CD14-positive monocyte (primary cell): ENCODE measurements around the gene GRIN3B. TPM values are rescaled to one million over a fixed set of nuclear protein-coding genes. Genes with fewer than 3 reads are reported as not detected.

Experiments used
- DNase-seq, 3 donors: peaks; one replicate each; pipeline ENCODE4 v3.0.0-alpha.2; 2011 to 2022
- H2AFZ ChIP-seq: 2 replicates; pipeline ENCODE4 v1.6.0; 2012; ENCODE audit warnings: mild to moderate bottlenecking, low read depth, low read length, inconsistent platforms; ENCODE audit not compliant: insufficient read depth, poor library complexity, severe bottlenecking
- H3K27ac ChIP-seq, 2 donors: 1 replicate in 1 of 2; 2 replicates in 1 of 2; pipeline ENCODE4 v1.5.1; 2012 to 2013; ENCODE audit warnings: low read length in 2 of 2, control low read depth in 1 of 2, inconsistent platforms in 1 of 2, low read depth in 1 of 2, mild to moderate bottlenecking in 1 of 2
- H3K27me3 ChIP-seq, 2 donors: one replicate each; pipeline versions ENCODE4 v1.6.0 to v1.6.1; 2011 to 2013; ENCODE audit warnings: low read length in 2 of 2; ENCODE audit not compliant: control insufficient read depth in 2 of 2, insufficient read depth in 2 of 2
- H3K36me3 ChIP-seq, 2 donors: replicated peaks in 1 of 2; 1 replicate in 1 of 2; 2 replicates in 1 of 2; pipeline versions ENCODE4 v1.5.1 to v1.6.1; 2012 to 2013; ENCODE audit warnings: low read length in 2 of 2, control low read depth in 1 of 2, inconsistent platforms in 1 of 2, mild to moderate bottlenecking in 1 of 2; ENCODE audit not compliant: insufficient read depth in 2 of 2, control insufficient read depth in 1 of 2
- H3K4me1 ChIP-seq, 2 donors: 1 replicate in 1 of 2; 2 replicates in 1 of 2; pipeline versions ENCODE4 v1.5.1 to v1.6.1; 2012 to 2013; ENCODE audit warnings: low read length in 2 of 2, control low read depth in 1 of 2, inconsistent platforms in 1 of 2, mild to moderate bottlenecking in 1 of 2, moderate library complexity in 1 of 2; ENCODE audit not compliant: insufficient read depth in 2 of 2, control insufficient read depth in 1 of 2
- H3K4me2 ChIP-seq: replicated peaks from 2 replicates; pipeline ENCODE3; 2012; ENCODE audit warnings: low read length, moderate library complexity, mild to moderate bottlenecking; ENCODE audit not compliant: poor library complexity, severe bottlenecking; ENCODE audit errors: extremely low read depth
- H3K4me3 ChIP-seq, 3 experiments: fragments of 200-600 bp in 1 of 3; sonication (generic) in 1 of 3; replicated peaks in 1 of 3; 1 replicate in 2 of 3; 2 replicates in 1 of 3; pipeline ENCODE4 v1.5.1; 2011 to 2013; ENCODE audit warnings: low read length in 3 of 3, mild to moderate bottlenecking in 3 of 3, control low read depth in 2 of 3, low read depth in 2 of 3, inconsistent platforms in 1 of 3, moderate library complexity in 1 of 3
- H3K79me2 ChIP-seq: 2 replicates; pipeline ENCODE4 v1.6.0; 2012; ENCODE audit warnings: mild to moderate bottlenecking, control low read depth, inconsistent platforms, low read length, moderate library complexity; ENCODE audit not compliant: insufficient read depth
- H3K9ac ChIP-seq: 2 replicates; pipeline ENCODE4 v1.6.0; 2017; ENCODE audit warnings: low read length, mild to moderate bottlenecking; ENCODE audit not compliant: insufficient read depth, poor library complexity, severe bottlenecking
- H3K9me3 ChIP-seq, 2 donors: replicated peaks in 1 of 2; 1 replicate in 1 of 2; 2 replicates in 1 of 2; pipeline versions ENCODE4 v1.5.1 to v1.6.1; 2012 to 2013; ENCODE audit warnings: low read length in 2 of 2, control low read depth in 1 of 2; ENCODE audit not compliant: control insufficient read depth in 1 of 2, insufficient read depth in 1 of 2
- H4K20me1 ChIP-seq: 2 replicates; pipeline ENCODE4 v1.6.0; 2012; ENCODE audit warnings: mild to moderate bottlenecking, low read length, control low read depth, moderate library complexity; ENCODE audit not compliant: insufficient read depth
- H3K27ac Mint-ChIP-seq, 7 donors: one replicate each; pipeline ENCODE4 v1.8.0; 2020; ENCODE audit warnings: mild to moderate bottlenecking in 7 of 7, mixed read lengths in 7 of 7, moderate library complexity in 6 of 7, inconsistent platforms in 2 of 7
- H3K27me3 Mint-ChIP-seq, 3 donors: one replicate each; pipeline ENCODE4 v1.8.0; 2021 to 2022; ENCODE audit warnings: low read depth in 3 of 3, mild to moderate bottlenecking in 3 of 3, mixed read lengths in 3 of 3, moderate library complexity in 3 of 3, inconsistent platforms in 1 of 3
- H3K36me3 Mint-ChIP-seq, 2 donors: one replicate each; pipeline ENCODE4 v1.8.0; 2020; ENCODE audit warnings: mixed read lengths in 2 of 2, inconsistent platforms in 1 of 2, mild to moderate bottlenecking in 1 of 2
- H3K4me1 Mint-ChIP-seq: one replicate; pipeline ENCODE4 v1.8.0; 2020; ENCODE audit warnings: mild to moderate bottlenecking, mixed read lengths
- H3K4me3 Mint-ChIP-seq, 2 donors: one replicate each; pipeline ENCODE4 v1.8.0; 2020; ENCODE audit warnings: mild to moderate bottlenecking in 2 of 2, mixed read lengths in 2 of 2, moderate library complexity in 1 of 2
- H3K9me3 Mint-ChIP-seq, 7 donors: one replicate each; pipeline ENCODE4 v1.8.0; 2020 to 2022; ENCODE audit warnings: mixed read lengths in 7 of 7, mild to moderate bottlenecking in 6 of 7, moderate library complexity in 6 of 7, inconsistent platforms in 2 of 7
- WGBS: methylation state at CpG from one replicate; pipeline ENCODE4 v1.1.5; 2013; ENCODE audit warnings: missing lambda C conversion rate; ENCODE audit not compliant: insufficient coverage; 5-methylcytosine and 5-hydroxymethylcytosine counted together
- intact Hi-C, 2 donors: fragments of 100-400 bp; cut with micrococcal nuclease; formaldehyde crosslinking; loops; one replicate each; pipeline versions ENCODE4 v1.15.0 to v1.15.1; 2023
- polyA plus RNA-seq, 3 donors: library from polyadenylated mRNA; depleted of rRNA in 1 of 3; unstranded in 2 of 3; stranded (reverse) in 1 of 3; fragments of 300-500 nt in 2 of 3; fragments of >200 nt in 1 of 3; fragmentation: Illumina TruSeq in 2 of 3; gene quantifications; 1 replicate in 2 of 3; 2 replicates in 1 of 3; pipeline ENCODE4 v1.2.3, GENCODE V29; 2012 to 2021
- TF ChIP-seq, protein P1 (sequence below): fragments of 200-600 bp; IDR thresholded peaks from one replicate; pipeline ENCODE4 v1.8.0; 2022; ENCODE audit warnings: antibody characterized with exemption, mild to moderate bottlenecking

GRIN3B gene
- polyA plus RNA-seq, 3 donors, result 0.13 to 0.27 TPM; not detected in 1

DNA sequence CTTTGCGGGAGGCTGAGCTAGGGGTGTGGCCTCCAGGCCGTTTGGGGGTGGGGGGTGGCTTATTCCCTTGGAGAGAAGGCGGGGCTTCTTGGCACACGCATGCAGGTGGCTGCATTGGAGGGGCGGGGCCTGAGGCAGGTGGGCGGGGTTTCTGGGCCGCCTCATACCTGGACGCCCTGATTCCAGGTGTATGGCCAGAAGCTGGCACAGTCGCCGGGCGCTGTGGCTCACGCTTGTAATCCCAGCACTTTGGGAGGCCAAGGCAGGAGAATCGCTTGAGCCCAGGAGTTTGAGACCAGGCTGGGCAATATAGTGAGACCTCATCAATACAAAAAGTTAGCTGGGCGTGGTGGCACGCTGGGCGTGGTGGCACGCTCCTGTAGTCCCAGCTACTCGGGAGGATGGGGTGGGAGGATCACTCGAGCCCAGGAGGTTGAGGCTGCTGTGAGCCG lies 47.5 kb downstream of the GRIN3B start:
- Histone ChIP-seq H3K4me3 (no peak overlapping the region), H2AFZ (no peak overlapping the region), H3K4me1 (peaks cover 5 to 9% of the 10 kb centered on the region in 2 donors), H3K27me3 (no peaks in the 10 kb centered on the region), H3K79me2 (peaks cover 4% of the 10 kb centered on the region), H3K36me3 (peaks cover 30 to 58% of the 10 kb centered on the region in 2 donors), H3K27ac (no peak overlapping the region), H3K9ac (no peak overlapping the region), H4K20me1 (peaks cover 26% of the 10 kb centered on the region), H3K9me3 (no peaks in the 10 kb centered on the region), H3K4me2 (no peak overlapping the region)
- peaks cover 30 to 44% of the 10 kb centered on the region in 2 donors for H3K36me3 Mint-ChIP-seq
- no peak overlapping the region for H3K27ac Mint-ChIP-seq
- no peak for DNase-seq
- intact Hi-C loops, result no loop called here
- H3K27me3 Mint-ChIP-seq, result peaks cover 0 to 1% (median 0%) of the 10 kb centered on the region in 3 donors
- H3K9me3 Mint-ChIP-seq, result peaks cover 0 to 4% (median 0%) of the 10 kb centered on the region in 7 donors
- WGBS, result 92% methylated on average over 11 of the region's 20 CpGs
- no peaks in the 10 kb centered on the region for H3K4me1 Mint-ChIP-seq
- TF ChIP-seq, protein P1, sequence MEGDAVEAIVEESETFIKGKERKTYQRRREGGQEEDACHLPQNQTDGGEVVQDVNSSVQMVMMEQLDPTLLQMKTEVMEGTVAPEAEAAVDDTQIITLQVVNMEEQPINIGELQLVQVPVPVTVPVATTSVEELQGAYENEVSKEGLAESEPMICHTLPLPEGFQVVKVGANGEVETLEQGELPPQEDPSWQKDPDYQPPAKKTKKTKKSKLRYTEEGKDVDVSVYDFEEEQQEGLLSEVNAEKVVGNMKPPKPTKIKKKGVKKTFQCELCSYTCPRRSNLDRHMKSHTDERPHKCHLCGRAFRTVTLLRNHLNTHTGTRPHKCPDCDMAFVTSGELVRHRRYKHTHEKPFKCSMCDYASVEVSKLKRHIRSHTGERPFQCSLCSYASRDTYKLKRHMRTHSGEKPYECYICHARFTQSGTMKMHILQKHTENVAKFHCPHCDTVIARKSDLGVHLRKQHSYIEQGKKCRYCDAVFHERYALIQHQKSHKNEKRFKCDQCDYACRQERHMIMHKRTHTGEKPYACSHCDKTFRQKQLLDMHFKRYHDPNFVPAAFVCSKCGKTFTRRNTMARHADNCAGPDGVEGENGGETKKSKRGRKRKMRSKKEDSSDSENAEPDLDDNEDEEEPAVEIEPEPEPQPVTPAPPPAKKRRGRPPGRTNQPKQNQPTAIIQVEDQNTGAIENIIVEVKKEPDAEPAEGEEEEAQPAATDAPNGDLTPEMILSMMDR, result no peak
- H3K4me3 Mint-ChIP-seq, result no peak overlapping the region

DNA sequence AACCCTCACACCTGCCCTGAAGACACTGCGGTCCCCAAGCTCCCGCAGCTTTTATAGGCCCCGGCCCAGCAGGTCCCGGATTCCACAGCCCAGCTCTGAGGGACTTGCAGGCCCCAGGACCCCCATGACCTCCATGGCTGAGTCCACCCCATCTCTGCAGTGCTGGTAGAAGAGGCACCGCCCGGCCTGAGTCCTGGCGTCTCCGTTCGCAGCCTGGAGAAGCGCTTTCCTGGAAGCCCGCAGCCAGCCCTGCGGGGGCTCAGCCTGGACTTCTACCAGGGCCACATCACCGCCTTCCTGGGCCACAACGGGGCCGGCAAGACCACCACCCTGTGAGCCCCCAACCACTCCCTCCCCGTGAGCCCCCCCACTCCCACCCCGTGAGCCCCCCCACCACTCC lies 48.9 kb downstream of the GRIN3B start:
- no peaks in the 10 kb centered on the region for H3K4me1 Mint-ChIP-seq
- peaks cover 5 to 9% of the 10 kb centered on the region in 2 donors for H3K4me1 ChIP-seq
- no peak overlapping the region for H3K9ac ChIP-seq
- intact Hi-C loops, result no loop called here
- H3K36me3 Mint-ChIP-seq, result peaks cover 37 to 43% of the 10 kb centered on the region in 2 donors
- H3K27ac Mint-ChIP-seq, result no peak overlapping the region
- no peaks in the 10 kb centered on the region for H3K27me3 ChIP-seq
- H2AFZ ChIP-seq, result no peak overlapping the region
- H3K9me3 ChIP-seq, result no peaks in the 10 kb centered on the region
- peaks cover 19% of the 10 kb centered on the region for H4K20me1 ChIP-seq
- H3K27me3 Mint-ChIP-seq, result peaks cover 0 to 1% (median 0%) of the 10 kb centered on the region in 3 donors
- 100% methylated on average over 12 of the region's 17 CpGs for WGBS
- no peak overlapping the region for H3K27ac ChIP-seq
- peaks cover 0 to 4% (median 2%) of the 10 kb centered on the region in 7 donors for H3K9me3 Mint-ChIP-seq
- no peak for DNase-seq
- H3K36me3 ChIP-seq, result peaks cover 34 to 62% of the 10 kb centered on the region in 2 donors
- TF ChIP-seq, protein P1, result no peak
- no peaks in the 10 kb centered on the region for H3K79me2 ChIP-seq
- H3K4me3 Mint-ChIP-seq, result no peak overlapping the region
- H3K4me2 ChIP-seq, result no peak overlapping the region
- H3K4me3 ChIP-seq, result no peak overlapping the region
